ENCODE data around the gene IL12RB1.
"Not testable (repeated sequence)": the region's sequence is repeated elsewhere in the genome, so short reads cannot be mapped to it uniquely, and the experiment has no call there.

Gene IL12RB1

GRCh38 chr19:18112989-18113478 is 26.3 kb upstream of the IL12RB1 start:
- DNase-seq (ENCODE audit: low read depth, low spot score) = peak; percentile 92

- DNase-seq (ENCODE audit: low read depth, low spot score) = no peak
Measured at GRCh38 chr19:18110609-18111232, 24.0 kb upstream of the IL12RB1 start.

GRCh38 chr19:18109733-18110608 is 23.2 kb upstream of the IL12RB1 start:
- DNase-seq (ENCODE audit: low read depth, low spot score) = no peak

- DNase-seq (ENCODE audit: low read depth, low spot score) = no peak
Measured at GRCh38 chr19:18109341-18109732, 22.6 kb upstream of the IL12RB1 start.

- DNase-seq (ENCODE audit: low read depth, low spot score) = no peak
Measured at GRCh38 chr19:18108897-18109296, 22.2 kb upstream of the IL12RB1 start.

GRCh38 chr19:18107235-18107634 is 20.5 kb upstream of the IL12RB1 start:
- no peak for DNase-seq (ENCODE audit: low read depth, low spot score)

GRCh38 chr19:18105259-18105658 is 18.5 kb upstream of the IL12RB1 start:
- DNase-seq (ENCODE audit: low read depth, low spot score) = not testable (repeated sequence)

GRCh38 chr19:18104793-18105131 is 18.0 kb upstream of the IL12RB1 start:
- no peak for DNase-seq (ENCODE audit: low read depth, low spot score)

- DNase-seq (ENCODE audit: low read depth, low spot score) = no peak
Measured at GRCh38 chr19:18102916-18103542, 16.3 kb upstream of the IL12RB1 start.

GRCh38 chr19:18101268-18101667 is 14.5 kb upstream of the IL12RB1 start:
- no peak for DNase-seq (ENCODE audit: low read depth, low spot score)

GRCh38 chr19:18100710-18101109 is 14.0 kb upstream of the IL12RB1 start:
- peak; percentile 95 for DNase-seq (ENCODE audit: low read depth, low spot score)

- no peak for DNase-seq (ENCODE audit: low read depth, low spot score)
Measured at GRCh38 chr19:18099623-18099995, 12.9 kb upstream of the IL12RB1 start.

GRCh38 chr19:18098891-18099622 is 12.3 kb upstream of the IL12RB1 start:
- peak; percentile 22 for DNase-seq (ENCODE audit: low read depth, low spot score)

- no peak for DNase-seq (ENCODE audit: low read depth, low spot score)
Measured at GRCh38 chr19:18097993-18098890, 11.5 kb upstream of the IL12RB1 start.

GRCh38 chr19:18097217-18097992 is 10.7 kb upstream of the IL12RB1 start, which contains the start of gene MAST3:
Gene MAST3, plus strand, starts transcription at chr19:18097778. Its CDS starts 15 bp downstream, at chr19:18097793.
- DNase-seq (ENCODE audit: low read depth, low spot score) = peak; percentile 61

GRCh38 chr19:18096258-18096657 is 9.5 kb upstream of the IL12RB1 start:
- DNase-seq (ENCODE audit: low read depth, low spot score) = no peak

GRCh38 chr19:18093439-18094161 is 6.9 kb upstream of the IL12RB1 start:
- peak; percentile 45 for DNase-seq (ENCODE audit: low read depth, low spot score)

- DNase-seq (ENCODE audit: low read depth, low spot score) = no peak
Measured at GRCh38 chr19:18091217-18091608, 4.5 kb upstream of the IL12RB1 start.

- no peak for DNase-seq (ENCODE audit: low read depth, low spot score)
Measured at GRCh38 chr19:18090545-18091216, 3.9 kb upstream of the IL12RB1 start.

Measured in ELF-1 (cell line).